Measurements from ENCODE around the gene NAV1.

DNA sequence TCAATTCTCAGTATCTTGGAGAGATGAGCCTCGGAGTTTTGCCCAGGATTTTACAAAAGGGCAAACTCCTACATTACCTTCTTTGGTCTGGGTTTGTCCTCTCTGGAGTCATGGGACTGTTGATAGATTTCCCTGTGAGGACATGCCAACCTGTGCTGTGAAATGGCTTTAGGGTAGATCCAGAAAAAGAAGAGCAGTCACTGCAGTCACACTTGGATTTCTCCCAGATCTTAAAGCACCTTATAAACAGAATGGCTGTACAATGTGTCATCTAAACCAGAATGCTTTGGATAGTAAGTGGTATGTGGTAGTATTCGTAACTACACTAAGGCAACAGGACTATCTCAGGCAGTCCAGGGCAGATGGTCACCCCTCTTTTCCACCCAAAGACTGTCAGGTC is 30.1 kb upstream of the NAV1 start:
- TF ChIP-seq, protein P1, sequence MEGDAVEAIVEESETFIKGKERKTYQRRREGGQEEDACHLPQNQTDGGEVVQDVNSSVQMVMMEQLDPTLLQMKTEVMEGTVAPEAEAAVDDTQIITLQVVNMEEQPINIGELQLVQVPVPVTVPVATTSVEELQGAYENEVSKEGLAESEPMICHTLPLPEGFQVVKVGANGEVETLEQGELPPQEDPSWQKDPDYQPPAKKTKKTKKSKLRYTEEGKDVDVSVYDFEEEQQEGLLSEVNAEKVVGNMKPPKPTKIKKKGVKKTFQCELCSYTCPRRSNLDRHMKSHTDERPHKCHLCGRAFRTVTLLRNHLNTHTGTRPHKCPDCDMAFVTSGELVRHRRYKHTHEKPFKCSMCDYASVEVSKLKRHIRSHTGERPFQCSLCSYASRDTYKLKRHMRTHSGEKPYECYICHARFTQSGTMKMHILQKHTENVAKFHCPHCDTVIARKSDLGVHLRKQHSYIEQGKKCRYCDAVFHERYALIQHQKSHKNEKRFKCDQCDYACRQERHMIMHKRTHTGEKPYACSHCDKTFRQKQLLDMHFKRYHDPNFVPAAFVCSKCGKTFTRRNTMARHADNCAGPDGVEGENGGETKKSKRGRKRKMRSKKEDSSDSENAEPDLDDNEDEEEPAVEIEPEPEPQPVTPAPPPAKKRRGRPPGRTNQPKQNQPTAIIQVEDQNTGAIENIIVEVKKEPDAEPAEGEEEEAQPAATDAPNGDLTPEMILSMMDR (IDR thresholded peaks at IDR 0.05): no peak
- no peak for TF ChIP-seq SMAD3 (CRISPR knock-in tag; IDR thresholded peaks at IDR 0.05; ENCODE audit: borderline replicate concordance)
- TF ChIP-seq, protein P2, sequence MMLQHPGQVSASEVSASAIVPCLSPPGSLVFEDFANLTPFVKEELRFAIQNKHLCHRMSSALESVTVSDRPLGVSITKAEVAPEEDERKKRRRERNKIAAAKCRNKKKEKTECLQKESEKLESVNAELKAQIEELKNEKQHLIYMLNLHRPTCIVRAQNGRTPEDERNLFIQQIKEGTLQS (CRISPR knock-in tag; conservative IDR thresholded peaks at IDR 0.05): no peak
- no peak for TF ChIP-seq TCF7 (CRISPR knock-in tag; IDR thresholded peaks at IDR 0.05; ENCODE audit: low read depth)
- TF ChIP-seq, protein P3, sequence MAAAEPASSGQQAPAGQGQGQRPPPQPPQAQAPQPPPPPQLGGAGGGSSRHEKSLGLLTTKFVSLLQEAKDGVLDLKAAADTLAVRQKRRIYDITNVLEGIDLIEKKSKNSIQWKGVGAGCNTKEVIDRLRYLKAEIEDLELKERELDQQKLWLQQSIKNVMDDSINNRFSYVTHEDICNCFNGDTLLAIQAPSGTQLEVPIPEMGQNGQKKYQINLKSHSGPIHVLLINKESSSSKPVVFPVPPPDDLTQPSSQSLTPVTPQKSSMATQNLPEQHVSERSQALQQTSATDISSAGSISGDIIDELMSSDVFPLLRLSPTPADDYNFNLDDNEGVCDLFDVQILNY (CRISPR knock-in tag; IDR thresholded peaks at IDR 0.05): no peak
- TF ChIP-seq ZNF121 (CRISPR knock-in tag; IDR thresholded peaks at IDR 0.05): no peak
- no peak for TF ChIP-seq NR2C2 (CRISPR knock-in tag; IDR thresholded peaks at IDR 0.05)
- TF ChIP-seq ETV6 (CRISPR knock-in tag; IDR thresholded peaks at IDR 0.05): no peak
- TF ChIP-seq EMX1 (CRISPR knock-in tag; IDR thresholded peaks at IDR 0.05): no peak
- no peak for TF ChIP-seq RELA (CRISPR knock-in tag; IDR thresholded peaks at IDR 0.05; ENCODE audit: borderline replicate concordance)
- no peak for TF ChIP-seq ZNF263 (CRISPR knock-in tag; IDR thresholded peaks at IDR 0.05; ENCODE audit: low read depth)
- TF ChIP-seq ELF4 (CRISPR knock-in tag; IDR thresholded peaks at IDR 0.05; ENCODE audit: low read depth): no peak
- TF ChIP-seq, protein P4, sequence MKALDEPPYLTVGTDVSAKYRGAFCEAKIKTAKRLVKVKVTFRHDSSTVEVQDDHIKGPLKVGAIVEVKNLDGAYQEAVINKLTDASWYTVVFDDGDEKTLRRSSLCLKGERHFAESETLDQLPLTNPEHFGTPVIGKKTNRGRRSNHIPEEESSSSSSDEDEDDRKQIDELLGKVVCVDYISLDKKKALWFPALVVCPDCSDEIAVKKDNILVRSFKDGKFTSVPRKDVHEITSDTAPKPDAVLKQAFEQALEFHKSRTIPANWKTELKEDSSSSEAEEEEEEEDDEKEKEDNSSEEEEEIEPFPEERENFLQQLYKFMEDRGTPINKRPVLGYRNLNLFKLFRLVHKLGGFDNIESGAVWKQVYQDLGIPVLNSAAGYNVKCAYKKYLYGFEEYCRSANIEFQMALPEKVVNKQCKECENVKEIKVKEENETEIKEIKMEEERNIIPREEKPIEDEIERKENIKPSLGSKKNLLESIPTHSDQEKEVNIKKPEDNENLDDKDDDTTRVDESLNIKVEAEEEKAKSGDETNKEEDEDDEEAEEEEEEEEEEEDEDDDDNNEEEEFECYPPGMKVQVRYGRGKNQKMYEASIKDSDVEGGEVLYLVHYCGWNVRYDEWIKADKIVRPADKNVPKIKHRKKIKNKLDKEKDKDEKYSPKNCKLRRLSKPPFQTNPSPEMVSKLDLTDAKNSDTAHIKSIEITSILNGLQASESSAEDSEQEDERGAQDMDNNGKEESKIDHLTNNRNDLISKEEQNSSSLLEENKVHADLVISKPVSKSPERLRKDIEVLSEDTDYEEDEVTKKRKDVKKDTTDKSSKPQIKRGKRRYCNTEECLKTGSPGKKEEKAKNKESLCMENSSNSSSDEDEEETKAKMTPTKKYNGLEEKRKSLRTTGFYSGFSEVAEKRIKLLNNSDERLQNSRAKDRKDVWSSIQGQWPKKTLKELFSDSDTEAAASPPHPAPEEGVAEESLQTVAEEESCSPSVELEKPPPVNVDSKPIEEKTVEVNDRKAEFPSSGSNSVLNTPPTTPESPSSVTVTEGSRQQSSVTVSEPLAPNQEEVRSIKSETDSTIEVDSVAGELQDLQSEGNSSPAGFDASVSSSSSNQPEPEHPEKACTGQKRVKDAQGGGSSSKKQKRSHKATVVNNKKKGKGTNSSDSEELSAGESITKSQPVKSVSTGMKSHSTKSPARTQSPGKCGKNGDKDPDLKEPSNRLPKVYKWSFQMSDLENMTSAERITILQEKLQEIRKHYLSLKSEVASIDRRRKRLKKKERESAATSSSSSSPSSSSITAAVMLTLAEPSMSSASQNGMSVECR (CRISPR knock-in tag; IDR thresholded peaks at IDR 0.05; ENCODE audit: borderline replicate concordance): no peak
- TF ChIP-seq ESRRA (CRISPR knock-in tag; IDR thresholded peaks at IDR 0.05; ENCODE audit: borderline replicate concordance): no peak
